Measurements from ENCODE around the gene CORO2A.

GRCh38 chr9:98105006-98105405, 87.4 kb downstream of the CORO2A start:
- TF ChIP-seq, protein P1, sequence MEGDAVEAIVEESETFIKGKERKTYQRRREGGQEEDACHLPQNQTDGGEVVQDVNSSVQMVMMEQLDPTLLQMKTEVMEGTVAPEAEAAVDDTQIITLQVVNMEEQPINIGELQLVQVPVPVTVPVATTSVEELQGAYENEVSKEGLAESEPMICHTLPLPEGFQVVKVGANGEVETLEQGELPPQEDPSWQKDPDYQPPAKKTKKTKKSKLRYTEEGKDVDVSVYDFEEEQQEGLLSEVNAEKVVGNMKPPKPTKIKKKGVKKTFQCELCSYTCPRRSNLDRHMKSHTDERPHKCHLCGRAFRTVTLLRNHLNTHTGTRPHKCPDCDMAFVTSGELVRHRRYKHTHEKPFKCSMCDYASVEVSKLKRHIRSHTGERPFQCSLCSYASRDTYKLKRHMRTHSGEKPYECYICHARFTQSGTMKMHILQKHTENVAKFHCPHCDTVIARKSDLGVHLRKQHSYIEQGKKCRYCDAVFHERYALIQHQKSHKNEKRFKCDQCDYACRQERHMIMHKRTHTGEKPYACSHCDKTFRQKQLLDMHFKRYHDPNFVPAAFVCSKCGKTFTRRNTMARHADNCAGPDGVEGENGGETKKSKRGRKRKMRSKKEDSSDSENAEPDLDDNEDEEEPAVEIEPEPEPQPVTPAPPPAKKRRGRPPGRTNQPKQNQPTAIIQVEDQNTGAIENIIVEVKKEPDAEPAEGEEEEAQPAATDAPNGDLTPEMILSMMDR (IDR thresholded peaks at IDR 0.05) = no peak
- no peak for TF ChIP-seq POLR2A (IDR thresholded peaks at IDR 0.05)
- no peak for TF ChIP-seq POLR2AphosphoS5 (IDR thresholded peaks at IDR 0.05)
- no peak for TF ChIP-seq EP300 (IDR thresholded peaks at IDR 0.05)
